ENCODE results near the gene CHRM2.

DNA sequence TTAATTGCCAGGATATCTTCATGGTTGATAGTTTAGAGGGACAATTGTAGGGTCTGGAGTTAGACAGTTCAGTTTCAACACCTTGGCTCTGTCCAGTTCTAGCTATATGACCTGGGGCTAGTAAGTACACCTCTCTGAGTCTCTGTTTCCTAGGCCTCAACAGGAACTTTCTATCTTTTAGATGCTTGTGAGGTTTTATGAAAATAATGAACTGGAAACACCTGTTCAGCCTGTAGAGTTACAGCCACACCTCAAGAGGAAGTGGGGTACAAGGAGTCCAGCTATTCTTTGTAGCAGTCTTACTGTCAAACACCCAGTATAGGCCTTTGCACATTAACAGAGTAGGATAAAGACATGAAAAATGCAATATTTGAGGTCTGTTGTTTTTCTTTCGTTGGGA, 73.4 kb downstream of the CHRM2 start:
- TF ChIP-seq, protein P1, sequence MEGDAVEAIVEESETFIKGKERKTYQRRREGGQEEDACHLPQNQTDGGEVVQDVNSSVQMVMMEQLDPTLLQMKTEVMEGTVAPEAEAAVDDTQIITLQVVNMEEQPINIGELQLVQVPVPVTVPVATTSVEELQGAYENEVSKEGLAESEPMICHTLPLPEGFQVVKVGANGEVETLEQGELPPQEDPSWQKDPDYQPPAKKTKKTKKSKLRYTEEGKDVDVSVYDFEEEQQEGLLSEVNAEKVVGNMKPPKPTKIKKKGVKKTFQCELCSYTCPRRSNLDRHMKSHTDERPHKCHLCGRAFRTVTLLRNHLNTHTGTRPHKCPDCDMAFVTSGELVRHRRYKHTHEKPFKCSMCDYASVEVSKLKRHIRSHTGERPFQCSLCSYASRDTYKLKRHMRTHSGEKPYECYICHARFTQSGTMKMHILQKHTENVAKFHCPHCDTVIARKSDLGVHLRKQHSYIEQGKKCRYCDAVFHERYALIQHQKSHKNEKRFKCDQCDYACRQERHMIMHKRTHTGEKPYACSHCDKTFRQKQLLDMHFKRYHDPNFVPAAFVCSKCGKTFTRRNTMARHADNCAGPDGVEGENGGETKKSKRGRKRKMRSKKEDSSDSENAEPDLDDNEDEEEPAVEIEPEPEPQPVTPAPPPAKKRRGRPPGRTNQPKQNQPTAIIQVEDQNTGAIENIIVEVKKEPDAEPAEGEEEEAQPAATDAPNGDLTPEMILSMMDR (IDR thresholded peaks at IDR 0.05), result no peak
- no peak for TF ChIP-seq POLR2A (IDR thresholded peaks at IDR 0.05)
